HG03103 (cell line): ENCODE measurements around the gene SARDH.

Source experiments
- ATAC-seq: cut with Tn5 transposase; IDR thresholded peaks from one replicate; pipeline ENCODE4 v1.9.1; 2021; ENCODE audit warnings: low read depth; ENCODE audit not compliant: unreplicated experiment

SARDH gene

DNA sequence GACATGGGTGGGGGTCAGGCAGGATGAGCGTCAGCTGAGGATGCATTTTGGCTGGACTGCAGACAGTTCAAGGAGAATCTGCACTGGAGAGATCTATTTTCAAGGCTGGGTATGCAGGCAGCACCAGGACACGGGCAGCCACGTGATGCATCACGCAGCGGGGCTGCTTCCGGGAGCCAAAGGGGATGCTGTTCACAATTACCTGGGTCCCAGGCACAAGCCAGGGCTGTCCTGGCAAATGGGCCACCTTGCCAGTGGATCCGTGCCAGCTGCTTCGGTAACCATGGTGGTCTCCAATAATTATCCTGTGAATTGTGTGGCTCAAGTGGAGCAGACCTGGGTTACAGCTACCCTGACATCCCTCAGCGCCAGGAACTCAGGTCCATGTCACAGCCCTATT is 84.5 kb downstream of the SARDH start:
- ATAC-seq: no peak

DNA sequence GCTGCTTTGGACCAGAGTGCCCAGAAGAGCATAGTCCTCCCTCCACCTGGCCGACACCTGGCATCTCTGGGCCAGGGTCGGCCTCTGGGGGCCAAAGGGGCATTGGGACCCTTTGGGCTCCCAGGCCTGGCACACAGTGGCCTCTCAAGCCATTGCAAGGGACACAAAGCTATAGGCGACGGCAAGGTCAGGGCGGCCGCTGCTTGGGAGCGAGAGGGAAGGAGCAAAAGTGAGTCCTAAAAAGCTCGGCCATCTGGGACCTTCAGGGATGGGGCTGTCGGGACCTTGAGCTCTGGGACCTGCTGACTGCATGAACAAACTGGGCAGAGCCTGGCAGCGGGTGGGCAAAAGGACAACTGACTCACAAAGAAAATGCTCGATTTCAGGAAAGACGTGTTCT is 88.1 kb downstream of the SARDH start:
- no peak for ATAC-seq

DNA sequence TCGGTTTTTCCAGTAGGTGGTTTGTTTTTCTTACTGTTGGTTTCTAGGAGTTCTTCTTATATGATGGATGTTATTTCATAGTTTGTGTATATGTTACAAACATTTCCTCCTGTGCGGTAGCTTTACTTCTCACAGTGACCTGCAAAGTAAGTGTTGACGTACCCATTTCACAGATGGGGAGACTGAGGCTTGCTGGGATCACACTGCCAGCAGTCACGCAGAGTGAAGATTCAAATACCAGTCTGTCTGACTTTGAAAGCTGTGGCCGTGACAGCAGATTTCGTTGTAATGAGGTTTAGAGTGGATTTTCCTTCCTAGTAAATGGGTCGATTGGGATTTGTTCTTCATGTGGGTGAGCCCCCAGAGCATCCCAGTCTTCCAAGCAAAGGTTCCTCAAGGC is 89.0 kb downstream of the SARDH start:
- no peak for ATAC-seq

DNA sequence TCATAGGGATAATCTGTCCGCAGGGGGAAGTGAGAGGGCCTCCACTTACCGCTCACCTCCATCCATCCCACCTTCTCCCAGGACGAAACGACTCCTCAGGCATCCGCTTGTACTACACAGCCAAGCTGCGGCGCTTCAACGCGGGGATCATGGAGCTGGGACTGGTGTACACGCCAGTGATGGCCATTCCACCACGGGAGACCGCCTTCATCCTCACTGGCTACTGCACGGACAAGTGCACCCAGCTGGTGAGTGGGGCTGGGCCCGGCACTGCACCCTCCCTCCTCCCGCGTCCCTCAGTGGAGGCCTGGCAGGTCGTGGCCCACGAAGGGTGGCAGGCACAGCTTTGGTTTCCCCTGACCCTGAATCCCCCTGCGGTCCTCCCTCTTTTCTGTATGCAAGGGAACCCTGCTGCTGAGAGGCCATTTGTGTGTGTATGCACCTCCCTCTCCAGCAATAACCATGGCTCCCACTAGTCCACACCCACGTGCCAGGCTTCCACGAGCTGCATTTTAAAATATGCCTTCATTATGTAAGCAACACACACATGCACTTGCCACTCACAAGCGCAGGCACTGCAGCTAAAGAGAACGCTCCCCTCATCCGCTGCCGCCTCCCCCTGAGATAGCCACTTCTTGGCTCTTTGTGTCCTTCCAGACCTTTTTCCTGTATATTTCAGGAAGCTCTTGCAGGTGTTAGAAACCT is 90.2 kb downstream of the SARDH start:
- no peak for ATAC-seq

DNA sequence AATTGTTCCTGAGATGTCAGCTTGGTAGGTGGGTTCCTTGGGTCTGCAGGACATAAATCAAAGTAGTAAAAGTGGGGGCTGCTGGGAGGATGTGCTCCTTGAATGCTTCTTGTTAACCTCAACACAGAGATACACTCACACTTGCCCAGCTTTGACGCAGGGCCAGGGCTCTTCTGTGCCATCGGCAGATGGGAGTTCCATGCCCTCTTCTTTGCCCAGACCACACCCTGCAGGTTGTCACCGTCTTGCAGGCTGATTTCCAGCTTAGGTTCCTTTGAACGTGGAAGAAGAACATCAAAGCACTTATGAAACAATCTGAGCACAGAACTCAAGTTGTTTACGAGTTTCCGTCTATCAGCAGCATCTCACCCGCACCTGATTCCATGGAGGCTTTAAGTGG is 91.0 kb downstream of the SARDH start:
- ATAC-seq: no peak

DNA sequence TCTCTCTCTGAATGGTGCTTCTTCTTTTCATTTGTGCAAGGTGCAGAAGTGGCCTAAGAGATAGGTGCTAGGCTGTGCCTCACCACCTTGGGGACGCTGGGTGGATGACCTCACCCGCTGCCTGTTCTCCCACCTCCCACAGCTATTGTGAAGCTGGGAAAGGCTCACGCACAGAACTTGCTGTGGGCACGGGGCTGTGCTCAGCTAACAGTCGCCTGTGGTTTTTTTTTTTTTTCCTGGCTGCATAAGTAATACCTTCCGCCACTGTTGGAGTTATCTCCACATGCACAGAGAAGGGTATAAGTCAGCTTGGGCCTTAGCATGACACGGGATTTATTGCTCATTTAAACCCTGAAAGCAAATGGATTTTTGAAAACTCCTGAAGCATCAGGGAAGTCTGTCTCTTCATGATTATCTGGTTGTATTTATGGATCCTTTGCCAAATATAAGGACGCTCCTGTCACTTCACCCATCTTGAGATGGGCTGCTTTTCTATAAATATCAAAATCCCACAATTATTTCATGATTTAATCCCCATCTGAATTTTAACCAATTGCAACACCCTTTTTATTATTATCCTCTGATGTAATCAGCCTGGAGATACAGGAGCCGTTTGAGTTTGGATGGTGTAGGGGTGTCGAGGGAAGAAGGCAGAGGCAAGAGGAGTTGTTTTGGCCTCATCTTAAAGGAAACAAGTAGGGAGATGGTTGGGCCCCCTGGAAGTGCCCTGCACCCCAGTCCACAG is 93.0 kb downstream of the SARDH start:
- ATAC-seq: no peak

DNA sequence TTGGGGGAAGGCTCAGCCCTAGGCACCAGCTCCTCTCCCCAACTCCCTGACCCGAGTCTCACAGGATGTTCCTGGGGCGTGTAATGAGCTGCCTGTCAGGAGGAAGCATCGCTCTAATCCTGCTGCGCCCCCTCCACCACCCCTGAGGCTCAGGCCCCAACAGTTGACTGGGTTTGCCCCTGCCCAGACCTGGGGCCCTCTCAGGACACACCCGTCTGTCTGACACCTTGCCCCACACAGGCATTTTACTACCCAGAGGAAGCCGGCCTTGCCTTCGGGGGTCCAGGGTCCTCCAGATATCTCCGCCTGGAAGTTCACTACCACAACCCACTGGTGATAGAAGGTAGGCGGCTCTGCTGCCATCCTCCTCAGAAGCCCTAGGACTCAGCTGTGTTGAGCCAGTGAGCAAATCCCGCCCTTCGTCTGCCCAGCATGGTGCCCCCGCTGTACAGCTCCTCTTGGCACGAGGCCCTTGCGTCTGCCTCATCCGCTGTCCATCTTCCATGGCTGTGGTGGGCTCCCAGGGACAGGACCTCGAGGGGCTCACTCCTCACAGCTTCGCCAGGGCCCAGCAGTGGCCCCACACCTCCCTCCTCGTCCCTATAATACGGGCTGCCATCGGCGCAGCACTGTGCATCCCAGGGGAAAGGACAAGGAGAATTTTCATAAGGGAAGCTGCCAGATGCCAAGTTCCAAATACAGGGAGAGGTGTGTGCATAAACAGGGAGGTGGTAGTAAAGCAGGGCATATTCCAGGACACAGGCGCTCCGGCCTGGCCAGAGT is 94.0 kb downstream of the SARDH start:
- no peak for ATAC-seq

DNA sequence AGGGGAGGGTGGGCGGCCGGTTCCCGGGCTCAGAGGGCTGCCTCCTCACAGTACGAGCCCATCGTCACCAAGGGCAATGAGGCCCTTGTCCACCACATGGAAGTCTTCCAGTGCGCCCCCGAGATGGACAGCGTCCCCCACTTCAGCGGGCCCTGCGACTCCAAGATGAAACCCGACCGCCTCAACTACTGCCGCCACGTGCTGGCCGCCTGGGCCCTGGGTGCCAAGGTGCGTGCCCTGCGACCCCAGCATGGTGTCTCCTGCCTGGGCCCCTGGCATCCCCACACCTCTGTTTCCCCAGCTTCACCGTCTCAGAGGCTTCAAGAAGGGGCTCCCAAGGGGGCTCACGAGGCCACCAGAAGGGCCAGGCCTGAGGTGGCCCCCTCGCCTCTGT is 94.8 kb downstream of the SARDH start:
- ATAC-seq: no peak

DNA sequence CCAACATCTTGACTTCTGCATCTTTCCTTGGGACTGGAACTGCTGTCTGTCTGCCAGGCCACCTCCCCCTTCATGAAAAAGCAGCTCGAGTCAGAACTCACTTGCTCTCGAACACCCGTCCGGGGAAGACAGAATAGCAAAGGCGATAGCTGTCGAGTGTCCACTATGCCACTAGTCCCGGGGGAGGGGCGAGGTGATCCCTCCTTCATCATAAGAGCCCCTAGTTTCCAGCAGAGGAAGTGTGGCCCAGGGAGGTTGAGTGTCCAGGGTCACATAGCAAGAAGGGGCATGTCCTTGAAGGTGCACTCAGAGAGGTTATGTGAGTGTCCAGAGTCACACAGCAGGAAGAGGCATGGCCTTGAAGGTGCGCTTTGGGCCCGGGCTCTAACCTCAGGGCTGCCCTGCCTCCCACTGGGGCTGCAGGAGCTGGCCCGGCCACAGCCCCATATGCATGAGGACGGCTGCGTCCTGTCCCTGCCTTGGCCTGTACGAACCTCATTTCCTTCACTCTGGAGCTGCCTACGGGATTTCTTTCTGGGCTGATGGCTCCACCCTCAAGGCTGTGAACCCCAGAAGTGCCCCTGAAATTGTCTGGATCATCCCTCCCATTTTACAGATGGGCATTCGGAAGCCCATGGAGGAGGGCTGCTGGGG is 95.3 kb downstream of the SARDH start:
- ATAC-seq: no peak

DNA sequence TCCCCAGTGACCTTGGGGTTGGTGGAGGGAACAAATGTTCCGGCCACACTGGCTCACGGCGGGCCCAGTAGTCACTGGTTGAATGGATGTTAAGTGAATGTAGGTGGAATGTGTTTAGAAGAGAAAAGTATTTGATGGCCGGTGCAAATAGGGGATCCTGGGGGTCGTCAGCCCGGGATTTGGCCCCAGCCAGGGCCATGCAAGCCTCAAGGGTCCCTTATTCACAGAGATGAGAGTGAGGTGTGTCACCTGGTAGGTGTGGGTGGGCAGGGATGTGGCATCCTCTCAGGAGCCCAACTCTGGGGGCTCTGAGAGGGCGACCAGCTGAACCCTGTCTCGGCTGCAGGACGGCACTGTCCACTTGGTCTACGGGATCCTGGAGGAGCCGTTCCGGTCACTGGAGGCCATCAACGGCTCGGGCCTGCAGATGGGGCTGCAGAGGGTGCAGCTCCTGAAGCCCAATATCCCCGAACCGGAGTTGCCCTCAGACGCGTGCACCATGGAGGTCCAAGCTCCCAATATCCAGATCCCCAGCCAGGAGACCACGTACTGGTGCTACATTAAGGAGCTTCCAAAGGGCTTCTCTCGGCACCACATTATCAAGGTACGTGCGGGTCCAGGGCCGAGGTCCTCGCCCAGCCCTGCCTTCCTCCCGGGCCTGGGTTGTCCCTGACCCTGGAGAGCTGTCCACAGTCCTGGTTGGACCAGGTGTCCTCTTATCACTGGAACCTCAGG is 96.1 kb downstream of the SARDH start:
- ATAC-seq: no peak

DNA sequence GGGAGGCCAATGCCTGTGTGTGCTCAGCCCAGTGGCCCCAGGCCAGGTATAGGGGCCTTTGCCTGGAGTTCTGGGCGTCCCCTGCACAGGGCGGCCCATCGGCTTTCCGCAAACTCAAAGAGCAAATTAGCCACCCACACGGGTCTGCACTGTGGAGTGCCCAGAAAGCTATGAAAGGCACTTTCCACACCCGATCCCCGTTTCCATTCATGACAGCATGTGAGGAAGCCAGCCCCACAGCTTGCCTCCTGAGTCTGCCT is 96.8 kb downstream of the SARDH start:
- no peak for ATAC-seq

DNA sequence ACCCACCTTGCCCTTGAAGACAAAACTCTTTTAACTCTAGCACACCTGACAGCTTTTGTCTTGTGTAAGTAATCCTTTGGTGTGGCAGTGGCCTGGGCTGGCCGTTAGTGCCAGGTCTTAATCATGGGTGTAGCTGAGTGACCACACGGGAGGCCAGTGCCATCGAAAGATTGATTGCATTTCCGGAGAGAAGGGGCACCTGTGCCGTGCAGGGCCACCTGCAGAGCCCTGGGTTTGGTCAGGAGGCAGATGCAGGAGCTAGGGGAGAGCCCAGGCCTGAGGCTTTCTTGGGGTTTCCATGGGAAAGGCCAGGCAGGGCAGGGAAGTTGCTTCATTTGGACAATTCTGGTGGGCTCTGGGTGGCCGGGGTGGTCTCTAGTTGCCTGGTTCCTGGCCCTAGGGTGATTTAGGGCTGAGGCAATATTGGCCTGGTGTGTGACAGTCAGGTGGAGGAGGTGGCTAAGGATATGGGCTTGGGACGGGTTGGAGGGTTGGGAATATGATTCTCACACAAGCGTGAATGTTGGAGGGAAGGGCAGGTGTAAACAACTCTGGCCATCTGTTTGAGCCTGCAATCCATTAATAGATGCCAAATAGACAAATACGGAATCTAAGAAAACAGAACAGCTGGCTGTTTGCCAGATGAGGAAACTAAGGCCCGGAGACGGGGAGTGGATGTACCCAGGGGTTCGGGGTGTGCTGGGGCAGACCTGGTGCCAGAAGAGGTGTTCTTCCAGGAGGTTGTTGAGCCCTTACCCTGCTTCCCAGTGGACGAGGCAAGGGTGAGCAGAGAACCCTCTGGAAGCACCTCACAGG is 97.4 kb downstream of the SARDH start:
- no peak for ATAC-seq

DNA sequence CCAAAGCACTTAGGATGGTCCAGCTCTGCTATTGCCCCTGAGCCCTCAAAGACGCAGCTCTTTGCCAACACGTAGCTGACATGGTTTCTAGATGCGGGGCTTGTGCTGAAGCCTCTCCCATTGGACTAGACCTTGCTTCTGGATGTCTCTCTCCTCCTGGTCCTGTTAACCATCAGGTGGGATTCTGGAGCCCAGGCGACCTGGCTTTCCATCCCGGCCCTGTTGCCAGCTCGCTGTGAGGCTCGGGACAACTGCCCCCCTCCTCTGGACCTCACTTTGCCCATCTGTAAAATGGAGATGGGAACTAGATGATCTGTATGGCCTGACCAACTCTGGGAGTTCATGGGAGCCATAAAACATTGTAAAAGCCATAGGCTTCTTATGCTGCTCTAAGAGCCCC is 98.0 kb downstream of the SARDH start:
- no peak for ATAC-seq

DNA sequence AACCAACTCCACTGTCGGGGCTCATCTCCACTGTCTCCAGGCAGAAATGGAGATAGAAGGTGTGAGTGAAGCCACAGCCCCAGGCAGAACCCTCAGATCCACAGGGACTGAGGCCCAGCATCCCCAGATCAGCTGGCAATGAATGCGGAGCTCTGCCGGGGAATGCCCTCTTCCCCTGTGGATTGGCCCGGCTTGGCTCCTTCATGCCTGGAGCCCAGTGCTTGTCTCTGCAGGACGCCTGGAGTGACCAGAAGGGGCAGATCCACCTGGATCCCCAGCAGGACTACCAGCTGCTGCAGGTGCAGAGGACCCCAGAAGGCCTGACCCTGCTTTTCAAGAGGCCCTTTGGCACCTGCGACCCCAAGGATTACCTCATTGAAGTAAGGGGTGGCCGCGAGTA is 98.5 kb downstream of the SARDH start:
- ATAC-seq: no peak

DNA sequence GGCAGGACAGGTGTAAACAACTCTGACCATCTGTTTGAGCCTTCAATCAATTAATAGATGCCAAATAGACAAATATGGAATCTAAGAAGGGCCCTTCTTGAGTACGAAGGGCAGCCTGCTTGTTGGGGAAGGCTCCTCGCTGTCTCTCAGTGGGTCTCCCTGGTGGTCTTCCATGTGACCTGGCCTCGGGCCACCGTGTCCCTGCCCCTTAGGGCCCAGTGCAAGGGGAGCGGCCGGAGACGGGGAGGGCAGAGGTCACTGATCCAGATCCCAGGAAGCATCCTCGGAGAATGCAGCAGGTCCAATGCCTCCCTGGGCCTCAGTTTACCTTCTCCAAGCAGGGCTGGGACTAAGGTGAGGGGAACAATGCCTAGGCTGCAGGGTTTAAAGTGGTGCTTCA is 99.4 kb downstream of the SARDH start:
- ATAC-seq: no peak

DNA sequence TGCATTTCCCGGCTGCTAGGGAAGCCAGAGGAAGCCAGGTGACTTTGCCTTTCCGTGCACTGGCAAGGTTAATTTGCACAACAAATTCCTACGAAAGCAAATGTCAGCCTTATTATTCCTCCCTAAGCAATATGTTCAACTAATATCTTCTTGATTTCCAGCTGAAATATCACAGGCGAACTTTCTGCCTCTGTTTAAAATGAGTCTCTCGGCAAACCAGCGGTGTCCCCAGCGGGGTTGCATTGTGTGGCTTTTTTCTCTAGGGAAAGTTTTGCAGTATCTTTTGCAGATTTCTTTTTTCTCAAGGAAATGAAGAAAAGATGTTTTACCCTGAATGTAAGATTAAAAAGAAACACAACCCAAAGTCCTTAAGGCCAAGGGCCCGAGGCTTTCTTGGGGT is 100.1 kb downstream of the SARDH start:
- ATAC-seq: no peak

DNA sequence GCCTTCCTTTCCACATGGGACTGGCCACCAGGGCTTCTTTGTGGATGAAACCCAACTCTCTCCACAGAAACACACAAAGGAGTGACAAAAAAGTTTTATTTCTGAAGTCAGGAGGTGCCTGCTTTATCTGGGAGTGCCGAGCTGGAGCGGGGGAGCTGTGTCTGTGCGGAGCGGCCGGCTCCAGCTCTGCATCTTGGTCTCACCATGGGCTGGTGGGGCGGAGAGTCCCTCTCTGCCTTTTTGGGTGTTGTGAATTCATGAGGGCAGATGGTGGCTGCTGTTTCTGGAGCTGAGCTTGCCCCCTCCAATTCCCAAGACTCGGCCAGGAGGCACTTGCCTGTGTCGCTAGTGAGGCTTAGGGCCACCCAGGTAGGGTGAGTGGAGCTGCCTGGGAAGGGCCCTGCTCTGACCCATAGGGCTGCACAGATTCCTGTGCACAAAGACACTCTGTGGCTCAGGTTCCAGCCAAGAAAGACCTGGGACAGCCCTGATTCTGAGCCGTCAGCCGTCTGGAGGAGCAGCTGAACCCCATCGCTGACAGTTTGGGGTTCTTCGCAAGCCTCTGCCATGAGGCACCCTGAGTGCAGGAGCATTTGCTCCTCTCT is 100.6 kb downstream of the SARDH start:
- ATAC-seq: no peak

DNA sequence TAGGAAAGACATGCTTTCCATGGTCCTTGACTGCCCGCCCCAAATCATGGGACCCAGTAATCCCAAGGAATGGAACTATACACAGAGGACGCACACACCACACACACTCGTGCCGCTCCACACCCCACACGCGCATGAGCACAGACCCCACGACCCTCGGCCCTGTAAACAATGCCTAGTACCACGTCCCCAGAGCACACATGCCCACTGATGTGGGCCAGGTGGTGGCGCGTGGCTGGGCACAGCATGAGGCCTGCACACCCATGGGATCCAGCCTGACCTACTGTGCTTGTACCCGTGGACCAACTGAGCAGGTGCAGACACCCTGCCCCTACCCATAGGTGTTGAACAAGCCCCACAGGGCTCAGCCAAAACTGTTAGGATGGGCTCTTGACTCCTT is 101.2 kb downstream of the SARDH start:
- no peak for ATAC-seq
